ENCODE results near the gene MOB3B.

MOB3B gene

GRCh38 chr9:27368316-27368985, 161.2 kb downstream of the MOB3B start:
- no peak for DNase-seq (ENCODE audit: low read depth, low spot score)

GRCh38 chr9:27367921-27368315, 161.7 kb downstream of the MOB3B start:
- no peak for DNase-seq (ENCODE audit: low read depth, low spot score)

- DNase-seq (ENCODE audit: low read depth, low spot score): no peak
Observed at GRCh38 chr9:27367175-27367798, 162.3 kb downstream of the MOB3B start.

- DNase-seq (ENCODE audit: low read depth, low spot score): peak; percentile 83
Observed at GRCh38 chr9:27365707-27366376, 163.8 kb downstream of the MOB3B start.

- no peak for DNase-seq (ENCODE audit: low read depth, low spot score)
Observed at GRCh38 chr9:27362447-27363210, 167.0 kb downstream of the MOB3B start.

- DNase-seq (ENCODE audit: low read depth, low spot score): no peak
Observed at GRCh38 chr9:27361492-27361891, 168.1 kb downstream of the MOB3B start.

GRCh38 chr9:27359763-27360162, 169.9 kb downstream of the MOB3B start:
- DNase-seq (ENCODE audit: low read depth, low spot score): no peak

- DNase-seq (ENCODE audit: low read depth, low spot score): no peak
Observed at GRCh38 chr9:27358007-27358406, 171.6 kb downstream of the MOB3B start.

GRCh38 chr9:27356446-27356845, 173.2 kb downstream of the MOB3B start:
- no peak for DNase-seq (ENCODE audit: low read depth, low spot score)

- DNase-seq (ENCODE audit: low read depth, low spot score): no peak
Observed at GRCh38 chr9:27355166-27355565, 174.4 kb downstream of the MOB3B start.

GRCh38 chr9:27353474-27354229, 176.0 kb downstream of the MOB3B start:
- DNase-seq (ENCODE audit: low read depth, low spot score): no peak

GRCh38 chr9:27353166-27353473, 176.5 kb downstream of the MOB3B start:
- DNase-seq (ENCODE audit: low read depth, low spot score): no peak

- DNase-seq (ENCODE audit: low read depth, low spot score): no peak
Observed at GRCh38 chr9:27352457-27353165, 177.0 kb downstream of the MOB3B start.

- DNase-seq (ENCODE audit: low read depth, low spot score): no peak
Observed at GRCh38 chr9:27351438-27351837, 178.2 kb downstream of the MOB3B start.

- no peak for DNase-seq (ENCODE audit: low read depth, low spot score)
Observed at GRCh38 chr9:27350382-27350976, 179.1 kb downstream of the MOB3B start.

- DNase-seq (ENCODE audit: low read depth, low spot score): no peak
Observed at GRCh38 chr9:27349698-27350080, 179.9 kb downstream of the MOB3B start.

- peak; percentile 31 for DNase-seq (ENCODE audit: low read depth, low spot score)
Observed at GRCh38 chr9:27348785-27349697, 180.6 kb downstream of the MOB3B start.

GRCh38 chr9:27347889-27348288, 181.7 kb downstream of the MOB3B start:
- DNase-seq (ENCODE audit: low read depth, low spot score): no peak

GRCh38 chr9:27344776-27345175, 184.8 kb downstream of the MOB3B start:
- no peak for DNase-seq (ENCODE audit: low read depth, low spot score)
